GM23248 (cell line): ENCODE data around the gene SMO. TPM values are rescaled to one million over a fixed set of nuclear protein-coding genes. Genes with fewer than 3 reads are reported as not detected.
"Not testable (repeated sequence)": the region's sequence is repeated elsewhere in the genome, so short reads cannot be mapped to it uniquely, and the experiment has no call there.

Experiments used
- DNase-seq: peaks from one replicate; pipeline ENCODE4 v3.0.0-alpha.2; 2015
- H2AFZ ChIP-seq: fragments of 200-600 bp; sonication (generic); 2 replicates; pipeline ENCODE4 v1.6.1; 2016; ENCODE audit warnings: antibody characterized with exemption
- H3F3A ChIP-seq: fragments of 200-600 bp; sonication (generic); 2 replicates; pipeline ENCODE4 v1.6.1; 2016; ENCODE audit warnings: mild to moderate bottlenecking, antibody characterized with exemption, mixed run types; ENCODE audit not compliant: insufficient read depth
- H3K27ac ChIP-seq: fragments of 200-600 bp; sonication (generic); 2 replicates; pipeline ENCODE4 v1.5.1; 2016; ENCODE audit warnings: mild to moderate bottlenecking
- H3K27me3 ChIP-seq: fragments of 200-600 bp; sonication (generic); replicated peaks from 2 replicates; pipeline ENCODE4 v1.6.1; 2016; ENCODE audit warnings: mild to moderate bottlenecking; ENCODE audit not compliant: insufficient read depth
- H3K36me3 ChIP-seq: fragments of 200-600 bp; sonication (generic); 2 replicates; pipeline ENCODE4 v1.6.1; 2016; ENCODE audit warnings: low read depth, mild to moderate bottlenecking
- H3K4me1 ChIP-seq: fragments of 200-600 bp; sonication (generic); 2 replicates; pipeline ENCODE4 v1.6.1; 2016; ENCODE audit warnings: mild to moderate bottlenecking; ENCODE audit not compliant: insufficient read depth
- H3K4me2 ChIP-seq: fragments of 200-600 bp; sonication (generic); one replicate; pipeline ENCODE4 v1.6.1; 2016; ENCODE audit warnings: mild to moderate bottlenecking; ENCODE audit not compliant: unreplicated experiment
- H3K4me3 ChIP-seq: fragments of 200-600 bp; sonication (generic); 2 replicates; pipeline ENCODE4 v1.5.1; 2016; ENCODE audit warnings: mild to moderate bottlenecking
- H3K79me2 ChIP-seq: fragments of 200-600 bp; sonication (generic); 2 replicates; pipeline ENCODE4 v1.6.1; 2016; ENCODE audit warnings: mild to moderate bottlenecking; ENCODE audit not compliant: insufficient read depth
- H3K9ac ChIP-seq: fragments of 200-600 bp; sonication (generic); 2 replicates; pipeline ENCODE4 v1.6.1; 2016; ENCODE audit warnings: mild to moderate bottlenecking
- H3K9me2 ChIP-seq: fragments of 200-600 bp; sonication (generic); 2 replicates; pipeline ENCODE4 v1.6.1; 2016; ENCODE audit warnings: mixed run types, mild to moderate bottlenecking, moderate library complexity; ENCODE audit not compliant: insufficient read depth
- H3K9me3 ChIP-seq: fragments of 200-600 bp; sonication (generic); one replicate; pipeline ENCODE4 v1.6.1; 2017; ENCODE audit warnings: low read depth
- H4K20me1 ChIP-seq: fragments of 200-600 bp; sonication (generic); 2 replicates; pipeline ENCODE4 v1.6.0; 2016; ENCODE audit not compliant: insufficient read depth
- EZH2 ChIP-seq: fragments of 200-600 bp; sonication (generic); IDR thresholded peaks from 2 replicates; pipeline ENCODE4 v1.6.1; 2018; ENCODE audit warnings: antibody characterized with exemption, mild to moderate bottlenecking; ENCODE audit not compliant: insufficient read depth, poor library complexity, severe bottlenecking
- EZH2phosphoT487 ChIP-seq: fragments of 200-600 bp; sonication (generic); IDR thresholded peaks from 2 replicates; pipeline ENCODE4 v1.6.1; 2018; ENCODE audit warnings: antibody characterized with exemption, moderate library complexity, mild to moderate bottlenecking, low read depth; ENCODE audit not compliant: insufficient read depth
- WGBS, 2 experiments: methylation state at CpG; one replicate each; pipeline ENCODE4 v1.1.6; 2015 to 2017; ENCODE audit warnings: low lambda C conversion rate in 2 of 2, low coverage in 1 of 2; ENCODE audit errors: missing lambda C conversion rate in 2 of 2; 5-methylcytosine and 5-hydroxymethylcytosine counted together
- in situ Hi-C: fragments of 300-500 bp; cut with MboI; formaldehyde crosslinking; loops from 2 replicates; pipeline ENCODE4 v1.15.0; 2020
- polyA plus RNA-seq: library from polyadenylated mRNA; unstranded; fragments of >200 nt; fragmentation: Nextera tagmentation; extraction: Ambion mirVana; gene quantifications from 2 replicates; pipeline ENCODE4 v1.2.1, GENCODE V29; 2016
- total RNA-seq: library from RNA; depleted of rRNA; stranded (reverse); fragments of >200 nt; shearing (Covaris generic); gene quantifications from 2 replicates; pipeline ENCODE4 v1.2.3, GENCODE V29; 2014

SMO gene
- total and polyA plus RNA-seq, 2 experiments from 2014 or later, result 2.3 to 14.7 TPM

DNA sequence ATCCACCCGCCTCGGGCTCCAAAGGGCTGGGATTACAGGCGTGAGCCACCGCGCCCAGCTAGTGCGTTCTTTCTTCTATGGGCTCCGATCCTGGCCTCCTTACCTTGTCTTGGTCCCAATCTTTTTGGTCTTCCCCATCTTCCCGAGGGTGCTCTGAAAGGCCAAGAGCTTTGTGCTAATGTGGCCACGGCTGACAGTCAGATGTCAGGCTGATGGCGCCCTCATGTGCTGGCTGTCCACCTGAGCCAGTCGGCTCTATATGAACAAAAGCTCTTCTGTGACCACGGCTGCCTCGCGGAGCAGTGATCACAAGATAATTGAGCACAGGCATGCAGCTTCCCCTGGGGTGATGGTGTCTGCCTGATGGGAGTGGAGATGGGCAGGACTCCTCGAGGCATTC is 25.4 kb downstream of the SMO start:
- Histone ChIP-seq H3K9ac (no peak overlapping the region), H2AFZ (no peak overlapping the region), H3K27ac (no peak overlapping the region), H3K36me3 (no peaks in the 10 kb centered on the region), H3F3A (no peaks in the 10 kb centered on the region), H3K27me3 (no peaks in the 10 kb centered on the region), H3K79me2 (no peaks in the 10 kb centered on the region), H3K4me1 (no peaks in the 10 kb centered on the region), H4K20me1 (no peaks in the 10 kb centered on the region), H3K4me2 (no peak overlapping the region), H3K4me3 (no peak overlapping the region), H3K9me2 (no peaks in the 10 kb centered on the region), H3K9me3 (no peaks in the 10 kb centered on the region)
- in situ Hi-C loops, result loop anchor here (25.0 kb wide), 1 partner anchor 423 kb away; no protein-coding TSS in a partner anchor
- DNase-seq, result no peak
- 41 to 44% methylated on average over 15 of the region's 15 CpGs for WGBS, 2 experiments
- no peak for TF ChIP-seq EZH2phosphoT487
- no peak for TF ChIP-seq EZH2

- not testable (repeated sequence) for H3K9ac ChIP-seq
- in situ Hi-C loops, result loop anchor here (25.0 kb wide), 1 partner anchor 422 kb away; no protein-coding TSS in a partner anchor
These were observed 27.3 kb downstream of the SMO start for GRCh38 chr7:129215691-129216090.

DNA sequence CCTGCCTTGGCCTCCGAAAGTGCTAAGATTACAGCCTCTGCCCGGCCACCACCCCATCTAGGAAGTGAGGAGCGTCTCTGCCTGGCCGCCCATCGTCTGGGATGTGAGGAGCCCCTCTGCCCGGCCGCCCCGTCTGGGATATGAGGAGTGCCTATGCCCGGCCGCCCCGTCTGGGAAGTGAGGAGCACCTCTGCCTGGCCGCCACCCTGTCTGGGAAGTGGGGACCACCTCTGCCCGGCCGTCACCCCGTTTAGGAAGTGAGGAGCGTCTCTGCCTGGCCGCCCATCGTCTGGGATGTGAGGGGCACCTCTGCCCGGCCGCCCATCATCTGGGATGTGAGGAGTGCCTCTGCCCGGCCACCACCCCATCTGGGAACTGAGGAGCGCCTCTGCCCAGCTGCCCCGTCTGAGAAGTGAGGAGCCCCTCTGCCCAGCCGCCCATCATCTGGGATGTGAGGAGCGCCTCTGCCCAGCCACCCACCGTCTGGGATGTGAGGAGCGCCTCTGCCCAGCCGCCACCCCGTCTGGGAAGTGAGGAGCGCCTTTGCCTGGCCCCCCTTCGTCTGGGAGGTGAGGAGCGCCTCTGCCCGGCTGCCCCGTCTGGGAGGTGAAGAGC is 27.8 kb downstream of the SMO start:
- not testable (repeated sequence) for H4K20me1 ChIP-seq, H3F3A ChIP-seq, H2AFZ ChIP-seq, H3K79me2 ChIP-seq, H3K27me3 ChIP-seq, H3K4me1 ChIP-seq, H3K36me3 ChIP-seq, H3K4me3 ChIP-seq, H3K27ac ChIP-seq, H3K9ac ChIP-seq, H3K4me2 ChIP-seq, H3K9me2 ChIP-seq, DNase-seq, H3K9me3 ChIP-seq
- WGBS, 2 experiments, result 86 to 93% methylated on average over 17 to 34 of the region's 34 CpGs
- in situ Hi-C loops, result loop anchor here (25.0 kb wide), 1 partner anchor 421 kb away; no protein-coding TSS in a partner anchor

More at GRCh38 chr7:129215691-129216090, 27.3 kb downstream of the SMO start:
- not testable (repeated sequence) for H3K79me2 ChIP-seq, H3K4me2 ChIP-seq, H2AFZ ChIP-seq, DNase-seq, H3K27me3 ChIP-seq, H3K36me3 ChIP-seq, H3F3A ChIP-seq, H3K4me3 ChIP-seq, H3K9me2 ChIP-seq, H3K9me3 ChIP-seq, H3K4me1 ChIP-seq, H4K20me1 ChIP-seq, H3K27ac ChIP-seq
- WGBS, 2 experiments, result 77 to 83% methylated on average over 11 to 15 of the region's 15 CpGs

GRCh38 chr7:129216821-129217416 is 28.5 kb downstream of the SMO start:
- not testable (repeated sequence) for H3K4me2 ChIP-seq, H3K9me2 ChIP-seq, H3K4me1 ChIP-seq, H3F3A ChIP-seq, H3K79me2 ChIP-seq, H3K36me3 ChIP-seq, H3K9me3 ChIP-seq, H3K9ac ChIP-seq, H2AFZ ChIP-seq, H3K27ac ChIP-seq, H3K4me3 ChIP-seq, H3K27me3 ChIP-seq, H4K20me1 ChIP-seq, DNase-seq
- WGBS, 2 experiments, result 53 to 67% methylated on average over 8 of the region's 8 CpGs
- in situ Hi-C loops, result loop anchor here (25.0 kb wide), 1 partner anchor 420 kb away; no protein-coding TSS in a partner anchor
